DMS 273 (cell line): ENCODE results near the gene KREMEN1.
"Not testable (repeated sequence)": the region's sequence is repeated elsewhere in the genome, so short reads cannot be mapped to it uniquely, and the experiment has no call there.

ENCODE experiments used
- DNase-seq: peaks from one replicate; lab custom pipeline; 2025; ENCODE audit not compliant: unreplicated experiment; lab: John Stamatoyannopoulos, UW

The KREMEN1 gene

GRCh38 chr22:29072979-29073617 is at the start of gene KREMEN1:
TSS of gene KREMEN1 (plus strand) at chr22:29073035. CDS start at chr22:29073131, 96 bp downstream.
- no peak for DNase-seq

GRCh38 chr22:29023172-29023796 is 49.6 kb upstream of the KREMEN1 start:
- DNase-seq = no peak

- no peak for DNase-seq
Observed at GRCh38 chr22:29026579-29026978, 46.3 kb upstream of the KREMEN1 start.

GRCh38 chr22:29028468-29028867 is 44.4 kb upstream of the KREMEN1 start:
- no peak for DNase-seq

- no peak for DNase-seq
Observed at GRCh38 chr22:29029202-29030000, 43.4 kb upstream of the KREMEN1 start.

GRCh38 chr22:29030016-29030617 is 42.7 kb upstream of the KREMEN1 start:
- peak; percentile 39 for DNase-seq

- DNase-seq = peak; percentile 70
Observed at GRCh38 chr22:29030618-29031226, 42.1 kb upstream of the KREMEN1 start.

GRCh38 chr22:29031227-29032011 is 41.4 kb upstream of the KREMEN1 start:
- DNase-seq = peak; percentile 29

GRCh38 chr22:29032014-29032475 is 40.8 kb upstream of the KREMEN1 start:
- no peak for DNase-seq

- no peak for DNase-seq
Observed at GRCh38 chr22:29032584-29032983, 40.3 kb upstream of the KREMEN1 start.

- no peak for DNase-seq
Observed at GRCh38 chr22:29037340-29037932, 35.4 kb upstream of the KREMEN1 start.

GRCh38 chr22:29039148-29039547 is 33.7 kb upstream of the KREMEN1 start:
- no peak for DNase-seq

- DNase-seq = not testable (repeated sequence)
Observed at GRCh38 chr22:29039684-29040083, 33.2 kb upstream of the KREMEN1 start.

- DNase-seq = peak; percentile 70
Observed at GRCh38 chr22:29040385-29041275, 32.2 kb upstream of the KREMEN1 start.

- DNase-seq = no peak
Observed at GRCh38 chr22:29041408-29041807, 31.4 kb upstream of the KREMEN1 start.

GRCh38 chr22:29043906-29044575 is 28.8 kb upstream of the KREMEN1 start:
- no peak for DNase-seq

- DNase-seq = no peak
Observed at GRCh38 chr22:29044657-29045176, 28.1 kb upstream of the KREMEN1 start.
